T-cell (primary cell): ENCODE data around the gene ADAMTS12. TPM values are rescaled to one million over a fixed set of nuclear protein-coding genes. Genes with fewer than 3 reads are reported as not detected.

Source experiments
- ATAC-seq, 4 experiments: fragments of 200-7000 bp in 3 of 4; fragments of 150-1000 bp in 1 of 4; cut with Tn5 transposase; replicated peaks in 1 of 4; 1 replicate in 3 of 4; 2 replicates in 1 of 4; pipeline ENCODE4 v1.10.0; 2021; ENCODE audit warnings: moderate library complexity in 3 of 4, mild to moderate bottlenecking in 2 of 4, moderate number of reproducible peaks in 1 of 4
- CTCF ChIA-PET, 2 donors: fragments of 300-600 bp; sonication (Branson Sonifier 250); formaldehyde crosslinking; loops; one replicate each; lab custom pipeline; 2022; ENCODE audit warnings: antibody characterized with exemption in 2 of 2; lab: Charles Lee
- POLR2A ChIA-PET, 2 donors: fragments of 300-600 bp; sonication (Branson Sonifier 250); formaldehyde crosslinking; loops; one replicate each; lab custom pipeline; 2022; ENCODE audit warnings: antibody characterized with exemption in 2 of 2; lab: Charles Lee
- DNase-seq, 35 experiments: peaks; one replicate each; pipeline versions ENCODE4 v3.0.0 to v3.0.0-alpha.2; 2013 to 2023
- H3K27ac ChIP-seq: one replicate; pipeline ENCODE4 v1.5.1; 2013; ENCODE audit warnings: low read length
- H3K27me3 ChIP-seq, 2 experiments: replicated peaks in 1 of 2; 1 replicate in 1 of 2; 2 replicates in 1 of 2; pipeline versions ENCODE4 v1.6.1 to v1.7.0; 2013; ENCODE audit warnings: low read length in 1 of 2, mixed read lengths in 1 of 2; ENCODE audit not compliant: control insufficient read depth in 2 of 2, insufficient read depth in 2 of 2; ENCODE audit errors: extremely low read depth in 1 of 2
- H3K36me3 ChIP-seq, 2 donors: 1 replicate in 1 of 2; 2 replicates in 1 of 2; pipeline versions ENCODE4 v1.6.1 to v1.7.0; 2013; ENCODE audit warnings: low read length in 1 of 2; ENCODE audit not compliant: control insufficient read depth in 2 of 2, insufficient read depth in 1 of 2; ENCODE audit errors: extremely low read depth in 1 of 2
- H3K4me1 ChIP-seq, 2 experiments: 1 replicate in 1 of 2; 2 replicates in 1 of 2; pipeline versions ENCODE4 v1.6.1 to v1.7.0; 2013; ENCODE audit warnings: low read length in 2 of 2, mixed read lengths in 1 of 2; ENCODE audit not compliant: insufficient read depth in 2 of 2, control insufficient read depth in 1 of 2; ENCODE audit errors: extremely low read depth in 1 of 2
- H3K4me3 ChIP-seq, 2 donors: 1 replicate in 1 of 2; 2 replicates in 1 of 2; pipeline versions ENCODE4 v1.5.1 to v1.7.0; 2013; ENCODE audit warnings: mild to moderate bottlenecking in 2 of 2, low read length in 1 of 2, moderate library complexity in 1 of 2; ENCODE audit not compliant: control insufficient read depth in 1 of 2; ENCODE audit errors: extremely low read depth in 1 of 2
- H3K9me3 ChIP-seq: 2 replicates; pipeline ENCODE4 v1.7.0; 2013
- H3K27ac Mint-ChIP-seq, 2 donors: one replicate each; pipeline ENCODE4 v1.8.0; 2020 to 2021; ENCODE audit warnings: mild to moderate bottlenecking in 2 of 2, mixed read lengths in 2 of 2
- H3K27me3 Mint-ChIP-seq, 2 donors: one replicate each; pipeline ENCODE4 v1.8.0; 2021 to 2022; ENCODE audit warnings: mixed read lengths in 2 of 2
- H3K36me3 Mint-ChIP-seq: one replicate; pipeline ENCODE4 v1.8.0; 2021; ENCODE audit warnings: mixed read lengths
- H3K4me1 Mint-ChIP-seq, 3 donors: one replicate each; pipeline ENCODE4 v1.8.0; 2020 to 2022; ENCODE audit warnings: mixed read lengths in 3 of 3, mild to moderate bottlenecking in 1 of 3
- H3K4me3 Mint-ChIP-seq, 3 donors: one replicate each; pipeline ENCODE4 v1.8.0; 2020 to 2022; ENCODE audit warnings: mild to moderate bottlenecking in 3 of 3, mixed read lengths in 3 of 3, moderate library complexity in 3 of 3
- H3K9me3 Mint-ChIP-seq, 3 donors: one replicate each; pipeline ENCODE4 v1.8.0; 2020 to 2022; ENCODE audit warnings: mixed read lengths in 3 of 3
- WGBS: methylation state at CpG from one replicate; pipeline ENCODE4 v1.1.5; 2013; ENCODE audit warnings: missing lambda C conversion rate; ENCODE audit not compliant: insufficient coverage; 5-methylcytosine and 5-hydroxymethylcytosine counted together
- total RNA-seq, 35 experiments: library from RNA in 6 of 35; stranded (reverse) in 6 of 35; fragments of 120-200 nt in 1 of 35; gene quantifications; one replicate each; pipeline versions ENCODE4 v1.2.1 to v1.2.4 and lab custom pipeline; 2013 to 2026

ADAMTS12 gene
- total RNA-seq, 5 donors from 2014 or later (not counting 1 experiment from before 2014, with no cell fraction given): 0.03 TPM; not detected in 4

GRCh38 chr5:33563983-33564908 lies 327.5 kb downstream of the ADAMTS12 start:
- Mint-ChIP-seq H3K4me3 (no peak overlapping the region), H3K27me3 (peaks cover 6 to 19% of the 10 kb centered on the region in 2 donors), H3K9me3 (no peaks in the 10 kb centered on the region), H3K27ac (no peak overlapping the region), H3K4me1 (no peaks in the 10 kb centered on the region), H3K36me3 (no peaks in the 10 kb centered on the region)
- H3K9me3 ChIP-seq: no peaks in the 10 kb centered on the region
- H3K27ac ChIP-seq: no peak overlapping the region
- no peaks in the 10 kb centered on the region for H3K36me3 ChIP-seq
- H3K4me3 ChIP-seq: no peak overlapping the region
- ChIA-PET CTCF (no interaction called here), POLR2A (no interaction called here)
- ATAC-seq (no peak), DNase-seq (no peak)
- no peaks in the 10 kb centered on the region for H3K4me1 ChIP-seq
- no peaks in the 10 kb centered on the region for H3K27me3 ChIP-seq
- WGBS: no CpG with 5 or more reads among the region's 2 CpGs

GRCh38 chr5:33563530-33563929 lies 328.3 kb downstream of the ADAMTS12 start:
- Histone ChIP-seq H3K9me3 (no peaks in the 10 kb centered on the region), H3K4me3 (no peak overlapping the region), H3K36me3 (no peaks in the 10 kb centered on the region), H3K4me1 (no peaks in the 10 kb centered on the region), H3K27me3 (no peaks in the 10 kb centered on the region), H3K27ac (no peak overlapping the region)
- Mint-ChIP-seq H3K36me3 (no peaks in the 10 kb centered on the region), H3K27ac (no peak overlapping the region), H3K27me3 (peaks cover 6 to 19% of the 10 kb centered on the region in 2 donors), H3K4me1 (no peaks in the 10 kb centered on the region), H3K9me3 (no peaks in the 10 kb centered on the region), H3K4me3 (no peak overlapping the region)
- WGBS: no CpG with 5 or more reads among the region's 2 CpGs
- DNase-seq (no peak), ATAC-seq (no peak)
- ChIA-PET POLR2A (no interaction called here), CTCF (no interaction called here)

GRCh38 chr5:33558489-33558888 lies 333.3 kb downstream of the ADAMTS12 start:
- POLR2A ChIA-PET: no interaction called here
- CTCF ChIA-PET: no interaction called here
- H3K27ac ChIP-seq: no peak overlapping the region
- Mint-ChIP-seq H3K4me1 (no peaks in the 10 kb centered on the region), H3K4me3 (no peak overlapping the region), H3K27ac (no peak overlapping the region), H3K27me3 (peaks cover 0 to 5% of the 10 kb centered on the region in 2 donors), H3K36me3 (no peaks in the 10 kb centered on the region), H3K9me3 (no peaks in the 10 kb centered on the region)
- no peak for ATAC-seq
- no peaks in the 10 kb centered on the region for H3K36me3 ChIP-seq
- H3K9me3 ChIP-seq: no peaks in the 10 kb centered on the region
- H3K4me3 ChIP-seq: no peak overlapping the region
- H3K4me1 ChIP-seq: no peaks in the 10 kb centered on the region
- no peak for DNase-seq
- WGBS: no CpG with 5 or more reads among the region's 1 CpG
- no peaks in the 10 kb centered on the region for H3K27me3 ChIP-seq

GRCh38 chr5:33557605-33558004 lies 334.2 kb downstream of the ADAMTS12 start:
- no peaks in the 10 kb centered on the region for H3K4me1 ChIP-seq
- POLR2A ChIA-PET: no interaction called here
- ATAC-seq: no peak
- no peaks in the 10 kb centered on the region for H3K9me3 ChIP-seq
- Mint-ChIP-seq H3K36me3 (no peaks in the 10 kb centered on the region), H3K4me1 (no peaks in the 10 kb centered on the region), H3K9me3 (no peaks in the 10 kb centered on the region), H3K4me3 (no peak overlapping the region), H3K27ac (no peak overlapping the region), H3K27me3 (peaks cover 0 to 5% of the 10 kb centered on the region in 2 donors)
- no peaks in the 10 kb centered on the region for H3K27me3 ChIP-seq
- no CpG with 5 or more reads among the region's 3 CpGs for WGBS
- H3K36me3 ChIP-seq: no peaks in the 10 kb centered on the region
- no peak overlapping the region for H3K27ac ChIP-seq
- CTCF ChIA-PET: no interaction called here
- H3K4me3 ChIP-seq: no peak overlapping the region
- DNase-seq: no peak

GRCh38 chr5:33556330-33557328 lies 335.2 kb downstream of the ADAMTS12 start:
- Mint-ChIP-seq H3K27me3 (peaks cover 0 to 5% of the 10 kb centered on the region in 2 donors), H3K36me3 (no peaks in the 10 kb centered on the region), H3K9me3 (no peaks in the 10 kb centered on the region), H3K4me1 (no peaks in the 10 kb centered on the region), H3K27ac (no peak overlapping the region), H3K4me3 (no peak overlapping the region)
- no peak overlapping the region for H3K27ac ChIP-seq
- no peaks in the 10 kb centered on the region for H3K36me3 ChIP-seq
- ChIA-PET POLR2A (no interaction called here), CTCF (interaction anchor here in 1 of 2 donors (0.6 kb wide), 1 partner anchor 43 kb away, joined by 3 read pairs; no protein-coding TSS in a partner anchor)
- H3K4me3 ChIP-seq: no peak overlapping the region
- H3K4me1 ChIP-seq: no peaks in the 10 kb centered on the region
- no peak for DNase-seq
- no peaks in the 10 kb centered on the region for H3K27me3 ChIP-seq
- no peak for ATAC-seq
- 77% methylated on average over 5 of the region's 8 CpGs for WGBS
- H3K9me3 ChIP-seq: no peaks in the 10 kb centered on the region

GRCh38 chr5:33549982-33550567 lies 341.7 kb downstream of the ADAMTS12 start:
- H3K27ac ChIP-seq: no peak overlapping the region
- Mint-ChIP-seq H3K4me3 (no peak overlapping the region), H3K27ac (no peak overlapping the region), H3K9me3 (no peaks in the 10 kb centered on the region), H3K27me3 (peaks cover 8 to 9% of the 10 kb centered on the region in 2 donors), H3K4me1 (no peaks in the 10 kb centered on the region), H3K36me3 (no peaks in the 10 kb centered on the region)
- ATAC-seq (no peak), DNase-seq (no peak)
- H3K36me3 ChIP-seq: no peaks in the 10 kb centered on the region
- H3K4me3 ChIP-seq: no peak overlapping the region
- H3K4me1 ChIP-seq: no peaks in the 10 kb centered on the region
- peaks cover 0 to 6% of the 10 kb centered on the region in 2 experiments for H3K27me3 ChIP-seq
- ChIA-PET POLR2A (no interaction called here), CTCF (no interaction called here)
- no peaks in the 10 kb centered on the region for H3K9me3 ChIP-seq
- 85% methylated on average over 6 of the region's 6 CpGs for WGBS
